SK-N-SH (cell line): ENCODE measurements around the gene GDF2. TPM values are rescaled to one million over a fixed set of nuclear protein-coding genes. Genes with fewer than 3 reads are reported as not detected.

ENCODE experiments used
- CTCF ChIA-PET: fragments of 300-600, 350-600 bp; formaldehyde crosslinking; extraction: SDS; loops from one replicate; lab custom pipeline; 2021; lab: Yijun Ruan, JAX
- POLR2A ChIA-PET: fragments of 350-600 bp; sonication (Branson Sonifier 250); formaldehyde crosslinking; extraction: SDS; loops from one replicate; lab custom pipeline; 2020; ENCODE audit warnings: antibody characterized with exemption, inconsistent platforms; lab: Yijun Ruan, JAX
- DNase-seq: peaks from one replicate; pipeline ENCODE4 v3.0.0; 2012
- H2AFZ ChIP-seq: fragments of 200-600 bp; sonication (generic); 2 replicates; pipeline ENCODE4 v1.8.1; 2016; ENCODE audit warnings: antibody characterized with exemption, mild to moderate bottlenecking, low read depth
- H3F3A ChIP-seq: fragments of 200-600 bp; sonication (generic); replicated peaks from 2 replicates; pipeline ENCODE3; 2016; ENCODE audit warnings: antibody characterized with exemption, mild to moderate bottlenecking; ENCODE audit not compliant: insufficient read depth
- H3K27ac ChIP-seq, 2 experiments: fragments of 200-500 bp in 1 of 2; fragments of 200-600 bp in 1 of 2; sonication (Bioruptor generic) in 1 of 2; sonication (generic), shearing (Covaris generic) in 1 of 2; 2 replicates each; pipeline versions ENCODE4 v1.5.1 to v1.6.1; 2014 to 2016; ENCODE audit warnings: low read depth in 2 of 2, inconsistent platforms in 1 of 2, low read length in 1 of 2, mild to moderate bottlenecking in 1 of 2, mixed read lengths in 1 of 2
- H3K27me3 ChIP-seq: fragments of 200-600 bp; sonication (generic), shearing (Covaris generic); 2 replicates; pipeline ENCODE4 v1.6.1; 2016; ENCODE audit warnings: mixed run types; ENCODE audit not compliant: insufficient read depth
- H3K36me3 ChIP-seq, 2 experiments: fragments of 200-500 bp in 1 of 2; fragments of 200-600 bp in 1 of 2; sonication (Bioruptor generic) in 1 of 2; sonication (generic) in 1 of 2; replicated peaks in 1 of 2; 2 replicates each; pipeline versions ENCODE3 to v1.5.1; 2014 to 2016; ENCODE audit warnings: low read length in 1 of 2, mild to moderate bottlenecking in 1 of 2; ENCODE audit not compliant: insufficient read depth in 2 of 2, control insufficient read depth in 1 of 2
- H3K4me1 ChIP-seq, 2 experiments: fragments of 200-500 bp in 1 of 2; fragments of 200-600 bp in 1 of 2; sonication (Bioruptor generic) in 1 of 2; sonication (generic), shearing (Covaris generic) in 1 of 2; 2 replicates each; pipeline versions ENCODE4 v1.5.1 to v1.6.1; 2014 to 2016; ENCODE audit warnings: low read depth in 1 of 2, low read length in 1 of 2, mixed run types in 1 of 2; ENCODE audit not compliant: insufficient read depth in 2 of 2, control insufficient read depth in 1 of 2
- H3K4me2 ChIP-seq: fragments of 200-600 bp; sonication (generic), shearing (Covaris generic); 2 replicates; pipeline ENCODE4 v1.6.1; 2017; ENCODE audit warnings: mixed run types
- H3K4me3 ChIP-seq, 2 experiments: fragments of 200-500 bp in 1 of 2; fragments of 200-600 bp in 1 of 2; sonication (Bioruptor generic) in 1 of 2; sonication (generic), shearing (Covaris generic) in 1 of 2; 2 replicates each; pipeline versions ENCODE4 v1.5.1 to v1.8.1; 2014 to 2016; ENCODE audit warnings: low read depth in 2 of 2, inconsistent platforms in 1 of 2, low read length in 1 of 2, mild to moderate bottlenecking in 1 of 2, mixed read lengths in 1 of 2, moderate library complexity in 1 of 2
- H3K79me2 ChIP-seq: fragments of 200-600 bp; sonication (generic); 2 replicates; pipeline ENCODE4 v1.8.1; 2017; ENCODE audit warnings: mild to moderate bottlenecking; ENCODE audit not compliant: insufficient read depth
- H3K9ac ChIP-seq: fragments of 200-600 bp; sonication (generic); 2 replicates; pipeline ENCODE4 v1.6.1; 2017; ENCODE audit warnings: mixed run types
- H3K9me2 ChIP-seq: fragments of 200-600 bp; sonication (generic); 2 replicates; pipeline ENCODE4 v1.6.1; 2017; ENCODE audit warnings: mixed run types
- H3K9me3 ChIP-seq: fragments of 200-600 bp; sonication (generic); 2 replicates; pipeline ENCODE4 v1.6.1; 2017; ENCODE audit warnings: mixed run types, mild to moderate bottlenecking, moderate library complexity
- H4K20me1 ChIP-seq: fragments of 200-600 bp; sonication (generic); 2 replicates; pipeline ENCODE4 v1.6.1; 2017; ENCODE audit warnings: mild to moderate bottlenecking, mixed run types; ENCODE audit not compliant: insufficient read depth
- ELF1 ChIP-seq: IDR thresholded peaks from 2 replicates; pipeline ENCODE4 v1.4.0; 2012
- EP300 ChIP-seq, 2 experiments: IDR thresholded peaks; 2 replicates each; pipeline versions ENCODE4 v1.4.0 to v1.6.1; 2012; ENCODE audit warnings: borderline replicate concordance in 1 of 2, low read depth in 1 of 2, low read length in 1 of 2
- FOSL2 ChIP-seq: IDR thresholded peaks from 2 replicates; pipeline ENCODE4 v1.4.0; 2012; ENCODE audit warnings: low read depth, mild to moderate bottlenecking, moderate library complexity, borderline replicate concordance
- FOXJ3 ChIP-seq: sonication (generic); formaldehyde crosslinking; IDR thresholded peaks from 2 replicates; pipeline ENCODE4 v1.5.1; 2020; ENCODE audit warnings: mild to moderate bottlenecking, missing genetic modification reagents
- MEF2A ChIP-seq: IDR thresholded peaks from 2 replicates; pipeline ENCODE4 v1.4.0; 2012; ENCODE audit warnings: low read depth, borderline replicate concordance
- MXI1 ChIP-seq: IDR thresholded peaks from 2 replicates; pipeline ENCODE4 v1.6.1; 2012; ENCODE audit warnings: mild to moderate bottlenecking, low read depth, low read length, improper control_type of control experiment
- RCOR1 ChIP-seq: fragments of 150-350 bp; IDR thresholded peaks from 2 replicates; pipeline ENCODE4 v1.6.1; 2017; ENCODE audit warnings: antibody characterized with exemption, low read length
- RFX5 ChIP-seq: IDR thresholded peaks from 2 replicates; pipeline ENCODE4 v1.6.1; 2012; ENCODE audit warnings: mild to moderate bottlenecking, improper control_type of control experiment, low read length
- SIN3A ChIP-seq: IDR thresholded peaks from 2 replicates; pipeline ENCODE4 v1.6.1; 2012; ENCODE audit warnings: low read depth, mild to moderate bottlenecking, low read length, moderate library complexity, borderline replicate concordance
- SMC3 ChIP-seq: IDR thresholded peaks from 2 replicates; pipeline ENCODE4 v1.6.1; 2012; ENCODE audit warnings: low read depth, low read length, improper control_type of control experiment
- TAF1 ChIP-seq: IDR thresholded peaks from 2 replicates; pipeline ENCODE4 v1.6.1; 2012; ENCODE audit warnings: low read depth, mild to moderate bottlenecking, low read length, moderate library complexity, borderline replicate concordance
- YY1 ChIP-seq: IDR thresholded peaks from 2 replicates; pipeline ENCODE4 v1.4.0; 2012; ENCODE audit warnings: low read depth, mild to moderate bottlenecking
- WGBS: methylation state at CpG from one replicate; pipeline ENCODE4 v1.1.6; 2017; ENCODE audit warnings: low lambda C conversion rate; 5-methylcytosine and 5-hydroxymethylcytosine counted together
- polyA plus RNA-seq, 3 experiments: library from polyadenylated mRNA; depleted of rRNA; stranded (reverse); fragments of >200 nt; gene quantifications; 2 replicates each; pipeline ENCODE4 v1.2.3, GENCODE V29; 2012
- TF ChIP-seq, protein P1 (sequence below): IDR thresholded peaks from 2 replicates; pipeline ENCODE4 v1.6.1; 2012; ENCODE audit warnings: mild to moderate bottlenecking, low read depth, low read length, moderate library complexity
- TF ChIP-seq, protein P2 (sequence below): fragments of 200-600 bp; sonication (generic); IDR thresholded peaks from 2 replicates; pipeline ENCODE4 v1.6.1; 2017; ENCODE audit warnings: antibody characterized with exemption, mild to moderate bottlenecking, moderate library complexity
- TF ChIP-seq, protein P3 (sequence below): IDR thresholded peaks from 2 replicates; pipeline ENCODE4 v1.4.0; 2012; ENCODE audit warnings: low read depth, borderline replicate concordance

Gene GDF2
- polyA plus RNA-seq, 1 of the 3 experiments (the other 2 are of a cell fraction) = not detected

DNA sequence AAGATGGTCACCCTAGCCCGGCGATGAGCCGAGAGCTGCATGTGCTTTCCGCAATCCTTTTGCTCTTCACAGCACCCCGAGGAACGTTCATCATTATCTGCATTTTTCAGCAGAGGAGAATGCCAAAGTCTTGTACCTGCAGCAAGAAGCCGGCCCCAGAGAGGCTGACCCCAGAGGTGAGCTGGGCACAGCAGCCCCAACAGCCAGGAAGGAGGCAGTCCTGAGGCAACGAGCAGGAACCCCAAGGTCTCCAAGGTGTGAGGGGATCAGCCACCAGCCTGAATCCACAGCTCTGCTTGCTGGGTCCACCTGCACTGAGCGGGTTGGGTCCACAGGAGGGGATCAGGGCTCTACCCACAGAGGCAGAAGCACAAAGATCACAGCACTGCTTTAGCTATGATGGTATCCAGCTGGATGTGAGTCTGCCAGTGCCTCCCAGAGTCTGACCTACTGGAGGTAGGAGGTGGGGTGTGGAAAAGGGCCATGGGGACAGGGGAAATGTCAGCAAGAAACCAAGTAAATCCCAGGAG is 39.1 kb upstream of the GDF2 start:
- Histone ChIP-seq H3K27me3 (no peaks in the 10 kb centered on the region), H3K4me2 (no peak overlapping the region), H3K9me3 (no peaks in the 10 kb centered on the region), H3K4me1 (peaks cover 0 to 44% of the 10 kb centered on the region in 2 experiments; a peak in 1 of 4 replicates), H3F3A (no peaks in the 10 kb centered on the region), H3K36me3 (no peaks in the 10 kb centered on the region), H2AFZ (no peak overlapping the region), H3K27ac (no peak overlapping the region; a peak in 1 of 4 replicates), H3K9ac (no peak overlapping the region), H3K79me2 (no peaks in the 10 kb centered on the region), H3K4me3 (no peak overlapping the region), H3K9me2 (no peaks in the 10 kb centered on the region)
- ChIA-PET CTCF (interaction anchor here (0.9 to 2.2 kb wide), 3 partner anchors 14 to 258 kb away, joined by 4 to 11 read pairs (median 6); no protein-coding TSS in a partner anchor), POLR2A (no interaction called here)
- no peak for DNase-seq
- 66% methylated on average over 6 of the region's 9 CpGs for WGBS
- no peak for TF ChIP-seq ELF1
- TF ChIP-seq MXI1 = no peak
- no peak for TF ChIP-seq MEF2A
- TF ChIP-seq TAF1 = no peak
- TF ChIP-seq YY1 = no peak
- no peak for TF ChIP-seq RFX5
- no peak for TF ChIP-seq SIN3A
- TF ChIP-seq, protein P1, sequence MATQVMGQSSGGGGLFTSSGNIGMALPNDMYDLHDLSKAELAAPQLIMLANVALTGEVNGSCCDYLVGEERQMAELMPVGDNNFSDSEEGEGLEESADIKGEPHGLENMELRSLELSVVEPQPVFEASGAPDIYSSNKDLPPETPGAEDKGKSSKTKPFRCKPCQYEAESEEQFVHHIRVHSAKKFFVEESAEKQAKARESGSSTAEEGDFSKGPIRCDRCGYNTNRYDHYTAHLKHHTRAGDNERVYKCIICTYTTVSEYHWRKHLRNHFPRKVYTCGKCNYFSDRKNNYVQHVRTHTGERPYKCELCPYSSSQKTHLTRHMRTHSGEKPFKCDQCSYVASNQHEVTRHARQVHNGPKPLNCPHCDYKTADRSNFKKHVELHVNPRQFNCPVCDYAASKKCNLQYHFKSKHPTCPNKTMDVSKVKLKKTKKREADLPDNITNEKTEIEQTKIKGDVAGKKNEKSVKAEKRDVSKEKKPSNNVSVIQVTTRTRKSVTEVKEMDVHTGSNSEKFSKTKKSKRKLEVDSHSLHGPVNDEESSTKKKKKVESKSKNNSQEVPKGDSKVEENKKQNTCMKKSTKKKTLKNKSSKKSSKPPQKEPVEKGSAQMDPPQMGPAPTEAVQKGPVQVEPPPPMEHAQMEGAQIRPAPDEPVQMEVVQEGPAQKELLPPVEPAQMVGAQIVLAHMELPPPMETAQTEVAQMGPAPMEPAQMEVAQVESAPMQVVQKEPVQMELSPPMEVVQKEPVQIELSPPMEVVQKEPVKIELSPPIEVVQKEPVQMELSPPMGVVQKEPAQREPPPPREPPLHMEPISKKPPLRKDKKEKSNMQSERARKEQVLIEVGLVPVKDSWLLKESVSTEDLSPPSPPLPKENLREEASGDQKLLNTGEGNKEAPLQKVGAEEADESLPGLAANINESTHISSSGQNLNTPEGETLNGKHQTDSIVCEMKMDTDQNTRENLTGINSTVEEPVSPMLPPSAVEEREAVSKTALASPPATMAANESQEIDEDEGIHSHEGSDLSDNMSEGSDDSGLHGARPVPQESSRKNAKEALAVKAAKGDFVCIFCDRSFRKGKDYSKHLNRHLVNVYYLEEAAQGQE = no peak
- TF ChIP-seq SMC3 = no peak
- no peak for TF ChIP-seq EP300 (IDR thresholded peaks at IDR 0.05; ENCODE audit: borderline replicate concordance in 1 of 2, low read depth in 1 of 2, low read length in 1 of 2)
- no peak for TF ChIP-seq RCOR1
- no peak for TF ChIP-seq FOXJ3 (CRISPR knock-in tag)
- TF ChIP-seq FOSL2 = no peak
- TF ChIP-seq, protein P2, sequence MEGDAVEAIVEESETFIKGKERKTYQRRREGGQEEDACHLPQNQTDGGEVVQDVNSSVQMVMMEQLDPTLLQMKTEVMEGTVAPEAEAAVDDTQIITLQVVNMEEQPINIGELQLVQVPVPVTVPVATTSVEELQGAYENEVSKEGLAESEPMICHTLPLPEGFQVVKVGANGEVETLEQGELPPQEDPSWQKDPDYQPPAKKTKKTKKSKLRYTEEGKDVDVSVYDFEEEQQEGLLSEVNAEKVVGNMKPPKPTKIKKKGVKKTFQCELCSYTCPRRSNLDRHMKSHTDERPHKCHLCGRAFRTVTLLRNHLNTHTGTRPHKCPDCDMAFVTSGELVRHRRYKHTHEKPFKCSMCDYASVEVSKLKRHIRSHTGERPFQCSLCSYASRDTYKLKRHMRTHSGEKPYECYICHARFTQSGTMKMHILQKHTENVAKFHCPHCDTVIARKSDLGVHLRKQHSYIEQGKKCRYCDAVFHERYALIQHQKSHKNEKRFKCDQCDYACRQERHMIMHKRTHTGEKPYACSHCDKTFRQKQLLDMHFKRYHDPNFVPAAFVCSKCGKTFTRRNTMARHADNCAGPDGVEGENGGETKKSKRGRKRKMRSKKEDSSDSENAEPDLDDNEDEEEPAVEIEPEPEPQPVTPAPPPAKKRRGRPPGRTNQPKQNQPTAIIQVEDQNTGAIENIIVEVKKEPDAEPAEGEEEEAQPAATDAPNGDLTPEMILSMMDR = no peak
- TF ChIP-seq, protein P3, sequence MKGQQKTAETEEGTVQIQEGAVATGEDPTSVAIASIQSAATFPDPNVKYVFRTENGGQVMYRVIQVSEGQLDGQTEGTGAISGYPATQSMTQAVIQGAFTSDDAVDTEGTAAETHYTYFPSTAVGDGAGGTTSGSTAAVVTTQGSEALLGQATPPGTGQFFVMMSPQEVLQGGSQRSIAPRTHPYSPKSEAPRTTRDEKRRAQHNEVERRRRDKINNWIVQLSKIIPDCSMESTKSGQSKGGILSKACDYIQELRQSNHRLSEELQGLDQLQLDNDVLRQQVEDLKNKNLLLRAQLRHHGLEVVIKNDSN = no peak
- TF ChIP-seq, all 33 proteins: peak for 0
- H4K20me1 ChIP-seq = no peaks in the 10 kb centered on the region
